Upper lobe of left lung (tissue), 6 donors: ENCODE data around the gene RUNX1. TPM values are rescaled to one million over a fixed set of nuclear protein-coding genes. Genes with fewer than 3 reads are reported as not detected.
A peak's percentile ranks its signal among the peaks of the same experiment; 100 is the strongest.

Source experiments
- ATAC-seq, 2 donors: fragments of 200-7000 bp; cut with Tn5 transposase; one replicate each; pipeline ENCODE4 v1.9.1; 2022; ENCODE audit warnings: mild to moderate bottlenecking in 2 of 2, moderate library complexity in 2 of 2; ENCODE audit not compliant: low FRiP score in 2 of 2
- DNase-seq, 2 donors: peaks; one replicate each; pipeline ENCODE4 v3.0.0-alpha.2; 2019 to 2020
- H3K27ac ChIP-seq, 4 donors: fragments of 200-600 bp; sonication (generic); one replicate each; pipeline ENCODE4 v1.5.1; 2016 to 2019
- H3K27me3 ChIP-seq, 4 donors: fragments of 200-600 bp; sonication (generic); one replicate each; pipeline ENCODE4 v1.5.1; 2017 to 2019
- H3K36me3 ChIP-seq, 4 donors: fragments of 200-600 bp; sonication (generic); one replicate each; pipeline ENCODE4 v1.5.1; 2016 to 2019
- H3K4me1 ChIP-seq, 4 donors: fragments of 200-600 bp; sonication (generic); one replicate each; pipeline ENCODE4 v1.5.1; 2018 to 2019
- H3K4me3 ChIP-seq, 4 donors: fragments of 200-600 bp; sonication (generic); one replicate each; pipeline ENCODE4 v1.5.1; 2017 to 2019; ENCODE audit warnings: mild to moderate bottlenecking in 2 of 4, moderate library complexity in 1 of 4
- H3K9me3 ChIP-seq, 4 donors: fragments of 200-600 bp; sonication (generic); one replicate each; pipeline ENCODE4 v1.5.1; 2018 to 2019
- EP300 ChIP-seq, 4 donors: sonication (generic); formaldehyde crosslinking; IDR thresholded peaks; one replicate each; pipeline ENCODE4 v1.5.1; 2017; ENCODE audit warnings: antibody characterized with exemption in 4 of 4, control low read depth in 2 of 4
- POLR2A ChIP-seq, 4 donors: fragments of 450-650 bp; IDR thresholded peaks; one replicate each; pipeline ENCODE4 v1.5.1; 2016 to 2017; ENCODE audit warnings: antibody characterized with exemption in 4 of 4, mild to moderate bottlenecking in 2 of 4
- POLR2AphosphoS5 ChIP-seq, 2 donors: sonication (generic); formaldehyde crosslinking; IDR thresholded peaks; one replicate each; pipeline ENCODE4 v1.5.1; 2017; ENCODE audit warnings: antibody characterized with exemption in 2 of 2
- WGBS, 2 donors: methylation state at CpG; one replicate each; pipeline ENCODE4 v1.1.5; 2017 to 2018; 5-methylcytosine and 5-hydroxymethylcytosine counted together
- total RNA-seq, 6 donors: library from RNA; depleted of rRNA in 4 of 6; stranded (reverse); fragments of >200 nt in 4 of 6; gene quantifications; one replicate each; pipeline versions ENCODE4 v1.1.0 to v1.2.1, GENCODE V29; 2016 to 2021
- TF ChIP-seq, protein P1 (sequence below), 6 experiments: fragments of 450-650 bp in 4 of 6; fragments of 200-600 bp in 2 of 6; sonication (generic) in 2 of 6; IDR thresholded peaks; one replicate each; pipeline ENCODE4 v1.5.1; 2016 to 2019; ENCODE audit warnings: antibody characterized with exemption in 6 of 6
- donor health status: DM: no; HTN: no; CAD: no; lungs with moderate emphysema.
- donor health status: DM: no; HTN: yes; CAD: no; lungs with severe emphysema.

The RUNX1 gene
- total RNA-seq, 6 donors from 2014 or later, result 62.2 to 252 (median 98.2) TPM

- WGBS, 2 donors, result 82 to 83% methylated on average over 6 of the region's 6 CpGs
- no peaks in the 10 kb centered on the region for H3K36me3 ChIP-seq
- H3K27me3 ChIP-seq, result no peaks in the 10 kb centered on the region
- H3K4me1 ChIP-seq, result peaks cover 8 to 31% (median 9%) of the 10 kb centered on the region in 4 donors
- DNase-seq, result no peak
- no peak for TF ChIP-seq POLR2AphosphoS5 (IDR thresholded peaks at IDR 0.05)
- TF ChIP-seq, protein P1, sequence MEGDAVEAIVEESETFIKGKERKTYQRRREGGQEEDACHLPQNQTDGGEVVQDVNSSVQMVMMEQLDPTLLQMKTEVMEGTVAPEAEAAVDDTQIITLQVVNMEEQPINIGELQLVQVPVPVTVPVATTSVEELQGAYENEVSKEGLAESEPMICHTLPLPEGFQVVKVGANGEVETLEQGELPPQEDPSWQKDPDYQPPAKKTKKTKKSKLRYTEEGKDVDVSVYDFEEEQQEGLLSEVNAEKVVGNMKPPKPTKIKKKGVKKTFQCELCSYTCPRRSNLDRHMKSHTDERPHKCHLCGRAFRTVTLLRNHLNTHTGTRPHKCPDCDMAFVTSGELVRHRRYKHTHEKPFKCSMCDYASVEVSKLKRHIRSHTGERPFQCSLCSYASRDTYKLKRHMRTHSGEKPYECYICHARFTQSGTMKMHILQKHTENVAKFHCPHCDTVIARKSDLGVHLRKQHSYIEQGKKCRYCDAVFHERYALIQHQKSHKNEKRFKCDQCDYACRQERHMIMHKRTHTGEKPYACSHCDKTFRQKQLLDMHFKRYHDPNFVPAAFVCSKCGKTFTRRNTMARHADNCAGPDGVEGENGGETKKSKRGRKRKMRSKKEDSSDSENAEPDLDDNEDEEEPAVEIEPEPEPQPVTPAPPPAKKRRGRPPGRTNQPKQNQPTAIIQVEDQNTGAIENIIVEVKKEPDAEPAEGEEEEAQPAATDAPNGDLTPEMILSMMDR (IDR thresholded peaks at IDR 0.05), result no peak
- TF ChIP-seq POLR2A (IDR thresholded peaks at IDR 0.05), result no peak
- no peak for TF ChIP-seq EP300 (IDR thresholded peaks at IDR 0.05)
- ATAC-seq, result no peak
- H3K4me3 ChIP-seq, result no peak overlapping the region
- H3K27ac ChIP-seq, result peak overlapping the region in 2 of 4 donors; percentile 10 to 27
- no peaks in the 10 kb centered on the region for H3K9me3 ChIP-seq
Measured at GRCh38 chr21:35042836-35043235, 6.3 kb downstream of the RUNX1 start.

DNA sequence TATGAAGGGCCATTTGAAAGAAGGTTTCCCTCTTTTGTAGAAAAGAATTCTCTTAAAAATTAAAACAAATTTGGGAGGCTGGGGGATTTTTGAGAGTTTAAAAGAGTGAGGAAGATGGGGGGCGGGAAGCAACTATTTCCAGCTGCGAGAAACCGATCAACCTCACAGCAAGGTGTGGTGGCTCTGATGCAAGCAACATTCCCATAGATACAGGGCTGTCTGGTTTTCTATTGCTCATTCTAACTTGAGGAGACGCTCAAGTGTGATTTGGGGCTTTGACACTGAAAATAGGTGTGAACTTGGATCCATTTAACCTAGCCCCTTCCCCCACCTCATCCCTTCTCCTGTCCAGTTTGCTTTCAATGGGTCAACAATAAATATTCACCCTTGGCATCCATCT is 7.2 kb downstream of the RUNX1 start:
- no peak overlapping the region for H3K4me3 ChIP-seq
- 76 to 90% methylated on average over 4 of the region's 4 CpGs for WGBS, 2 donors
- no peaks in the 10 kb centered on the region for H3K9me3 ChIP-seq
- H3K27me3 ChIP-seq, result no peaks in the 10 kb centered on the region
- H3K4me1 ChIP-seq, result peaks cover 5 to 24% (median 7%) of the 10 kb centered on the region in 4 donors
- H3K36me3 ChIP-seq, result no peaks in the 10 kb centered on the region
- DNase-seq, result no peak
- H3K27ac ChIP-seq, result peak overlapping the region in 1 of 4 donors; percentile 5
- TF ChIP-seq POLR2AphosphoS5 (IDR thresholded peaks at IDR 0.05), result no peak
- TF ChIP-seq EP300 (IDR thresholded peaks at IDR 0.05), result no peak
- TF ChIP-seq POLR2A (IDR thresholded peaks at IDR 0.05), result no peak
- TF ChIP-seq, protein P1 (IDR thresholded peaks at IDR 0.05), result no peak
- no peak for ATAC-seq

DNA sequence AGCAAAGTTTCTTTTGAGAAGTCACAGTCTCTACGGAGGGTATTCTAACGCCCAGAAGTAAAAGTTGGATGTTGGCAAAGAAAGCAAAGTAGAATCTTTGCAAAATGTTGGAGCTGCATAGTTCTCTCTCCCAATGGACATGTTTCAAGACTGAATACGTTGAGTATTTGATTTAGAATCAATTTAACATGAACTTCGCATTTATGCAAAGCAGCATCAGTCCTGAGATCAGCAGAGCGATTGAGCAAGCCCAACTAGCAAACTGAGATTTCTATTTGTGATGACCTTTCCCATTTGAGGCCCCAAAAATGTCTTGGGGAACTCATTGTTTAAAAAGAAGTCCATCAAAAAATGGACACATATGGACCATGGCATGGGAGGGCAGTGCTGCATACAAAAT is 8.0 kb downstream of the RUNX1 start:
- no peaks in the 10 kb centered on the region for H3K9me3 ChIP-seq
- no peak overlapping the region for H3K4me3 ChIP-seq
- TF ChIP-seq, protein P1 (IDR thresholded peaks at IDR 0.05), result no peak
- TF ChIP-seq POLR2A (IDR thresholded peaks at IDR 0.05) (no peak), POLR2AphosphoS5 (IDR thresholded peaks at IDR 0.05) (no peak), EP300 (IDR thresholded peaks at IDR 0.05) (no peak)
- no peak overlapping the region for H3K27ac ChIP-seq
- no peaks in the 10 kb centered on the region for H3K36me3 ChIP-seq
- no peak for DNase-seq
- no peak for ATAC-seq
- H3K4me1 ChIP-seq, result peaks cover 0 to 17% (median under 1%) of the 10 kb centered on the region in 4 donors
- WGBS, 2 donors, result 76 to 88% methylated on average over 5 of the region's 5 CpGs
- H3K27me3 ChIP-seq, result no peaks in the 10 kb centered on the region

- Histone ChIP-seq H3K36me3 (no peaks in the 10 kb centered on the region), H3K4me3 (no peak overlapping the region), H3K27ac (no peak overlapping the region), H3K4me1 (peaks cover 0 to 12% (median 0%) of the 10 kb centered on the region in 4 donors), H3K27me3 (no peaks in the 10 kb centered on the region), H3K9me3 (no peaks in the 10 kb centered on the region)
- TF ChIP-seq EP300 (IDR thresholded peaks at IDR 0.05), result no peak
- no peak for TF ChIP-seq POLR2A (IDR thresholded peaks at IDR 0.05)
- TF ChIP-seq, protein P1 (IDR thresholded peaks at IDR 0.05), result no peak
- no peak for TF ChIP-seq POLR2AphosphoS5 (IDR thresholded peaks at IDR 0.05)
- WGBS, 2 donors, result 25 to 45% methylated on average over 3 of the region's 3 CpGs
- no peak for ATAC-seq
- DNase-seq, result no peak
Measured at GRCh38 chr21:35039595-35040289, 9.4 kb downstream of the RUNX1 start.
